HEK293 (cell line): ENCODE data around the gene MAU2.
"Not testable (repeated sequence)": the region's sequence is repeated elsewhere in the genome, so short reads cannot be mapped to it uniquely, and the experiment has no call there.

Experiments used
- CTCF ChIA-PET: fragments of 350-600 bp; formaldehyde crosslinking; extraction: SDS; loops from one replicate; lab custom pipeline; 2021; ENCODE audit warnings: antibody characterized with exemption; lab: Yijun Ruan, JAX
- POLR2A ChIA-PET: fragments of 300-600 bp; formaldehyde crosslinking; extraction: SDS; loops from one replicate; lab custom pipeline; 2020; ENCODE audit warnings: antibody characterized with exemption, inconsistent platforms; lab: Yijun Ruan, JAX
- H3K27ac ChIP-seq: fragments of 200-500 bp; sonication (Bioruptor generic); 2 replicates; pipeline ENCODE4 v1.5.1; 2014; ENCODE audit warnings: low read depth, low read length, control low read depth, inconsistent platforms; ENCODE audit errors: extremely low read depth
- H3K36me3 ChIP-seq, 2 experiments: fragments of 200-500 bp in 1 of 2; sonication (Bioruptor generic) in 1 of 2; 1 replicate in 1 of 2; 2 replicates in 1 of 2; pipeline ENCODE4 v1.5.1; 2014 to 2017; ENCODE audit warnings: inconsistent platforms in 2 of 2, low read length in 2 of 2; ENCODE audit not compliant: control insufficient read depth in 2 of 2, insufficient read depth in 1 of 2
- H3K4me1 ChIP-seq: fragments of 200-500 bp; sonication (Bioruptor generic); 2 replicates; pipeline ENCODE4 v1.5.1; 2014; ENCODE audit warnings: mild to moderate bottlenecking, low read length, inconsistent platforms; ENCODE audit not compliant: control insufficient read depth, insufficient read depth
- H3K4me3 ChIP-seq: 2 replicates; pipeline ENCODE4 v1.5.1; 2011; ENCODE audit warnings: low read depth, mild to moderate bottlenecking, control low read depth, low read length, moderate library complexity
- H3K9me3 ChIP-seq: fragments of 200-500 bp; sonication (Bioruptor generic); 2 replicates; pipeline ENCODE4 v1.5.1; 2014; ENCODE audit warnings: low read depth, low read length, inconsistent platforms; ENCODE audit not compliant: control insufficient read depth, insufficient read depth
- OSR2 ChIP-seq: fragments of 450-650 bp; formaldehyde crosslinking; IDR thresholded peaks from 2 replicates; pipeline ENCODE4 v1.5.1; 2016; ENCODE audit warnings: missing biosample characterization, missing genetic modification characterization
- ZBTB48 ChIP-seq: fragments of 450-650 bp; formaldehyde crosslinking; IDR thresholded peaks from 2 replicates; pipeline ENCODE4 v1.5.1; 2016; ENCODE audit warnings: missing biosample characterization, missing genetic modification characterization
- ZNF121 ChIP-seq: fragments of 450-650 bp; formaldehyde crosslinking; IDR thresholded peaks from 2 replicates; pipeline ENCODE4 v1.5.1; 2016; ENCODE audit warnings: missing biosample characterization, missing genetic modification characterization
- ZNF174 ChIP-seq: fragments of 450-650 bp; formaldehyde crosslinking; IDR thresholded peaks from 2 replicates; pipeline ENCODE4 v1.5.0; 2017; ENCODE audit warnings: missing biosample characterization, mild to moderate bottlenecking, missing genetic modification characterization
- ZNF302 ChIP-seq: fragments of 450-650 bp; formaldehyde crosslinking; IDR thresholded peaks from 2 replicates; pipeline ENCODE4 v1.5.1; 2016; ENCODE audit warnings: missing biosample characterization, missing genetic modification characterization, low read depth
- ZNF354C ChIP-seq: fragments of 450-650 bp; formaldehyde crosslinking; IDR thresholded peaks from 2 replicates; pipeline ENCODE4 v1.5.1; 2016; ENCODE audit warnings: missing biosample characterization, missing genetic modification characterization, low read depth, borderline replicate concordance
- ZNF544 ChIP-seq: fragments of 450-650 bp; formaldehyde crosslinking; IDR thresholded peaks from 2 replicates; pipeline ENCODE4 v1.5.0; 2017; ENCODE audit warnings: missing biosample characterization, missing genetic modification characterization
- ZNF600 ChIP-seq: fragments of 450-650 bp; formaldehyde crosslinking; IDR thresholded peaks from 2 replicates; pipeline ENCODE4 v1.5.1; 2016; ENCODE audit warnings: missing biosample characterization, missing genetic modification characterization
- ZNF626 ChIP-seq: fragments of 450-650 bp; sonication (Bioruptor Pico); formaldehyde crosslinking; IDR thresholded peaks from 2 replicates; pipeline ENCODE4 v1.5.1; 2018; ENCODE audit warnings: missing biosample characterization, missing genetic modification characterization, inconsistent platforms
- ZNF791 ChIP-seq: fragments of 450-650 bp; formaldehyde crosslinking; IDR thresholded peaks from 2 replicates; pipeline ENCODE4 v1.5.1; 2016; ENCODE audit warnings: missing biosample characterization, missing genetic modification characterization
- TF ChIP-seq, protein P1 (sequence below): fragments of 450-650 bp; formaldehyde crosslinking; IDR thresholded peaks from 2 replicates; pipeline ENCODE4 v1.5.1; 2016; ENCODE audit warnings: missing biosample characterization, missing genetic modification characterization
- TF ChIP-seq, protein P2 (sequence below): fragments of 450-650 bp; formaldehyde crosslinking; conservative IDR thresholded peaks from 2 replicates; pipeline ENCODE4 v1.5.1; 2016; ENCODE audit warnings: low read depth, missing biosample characterization, missing genetic modification characterization
- TF ChIP-seq, protein P3 (sequence below): fragments of 450-650 bp; formaldehyde crosslinking; conservative IDR thresholded peaks from 2 replicates; pipeline ENCODE4 v1.5.1; 2016; ENCODE audit warnings: low read depth, missing biosample characterization, missing genetic modification characterization

Gene MAU2

DNA sequence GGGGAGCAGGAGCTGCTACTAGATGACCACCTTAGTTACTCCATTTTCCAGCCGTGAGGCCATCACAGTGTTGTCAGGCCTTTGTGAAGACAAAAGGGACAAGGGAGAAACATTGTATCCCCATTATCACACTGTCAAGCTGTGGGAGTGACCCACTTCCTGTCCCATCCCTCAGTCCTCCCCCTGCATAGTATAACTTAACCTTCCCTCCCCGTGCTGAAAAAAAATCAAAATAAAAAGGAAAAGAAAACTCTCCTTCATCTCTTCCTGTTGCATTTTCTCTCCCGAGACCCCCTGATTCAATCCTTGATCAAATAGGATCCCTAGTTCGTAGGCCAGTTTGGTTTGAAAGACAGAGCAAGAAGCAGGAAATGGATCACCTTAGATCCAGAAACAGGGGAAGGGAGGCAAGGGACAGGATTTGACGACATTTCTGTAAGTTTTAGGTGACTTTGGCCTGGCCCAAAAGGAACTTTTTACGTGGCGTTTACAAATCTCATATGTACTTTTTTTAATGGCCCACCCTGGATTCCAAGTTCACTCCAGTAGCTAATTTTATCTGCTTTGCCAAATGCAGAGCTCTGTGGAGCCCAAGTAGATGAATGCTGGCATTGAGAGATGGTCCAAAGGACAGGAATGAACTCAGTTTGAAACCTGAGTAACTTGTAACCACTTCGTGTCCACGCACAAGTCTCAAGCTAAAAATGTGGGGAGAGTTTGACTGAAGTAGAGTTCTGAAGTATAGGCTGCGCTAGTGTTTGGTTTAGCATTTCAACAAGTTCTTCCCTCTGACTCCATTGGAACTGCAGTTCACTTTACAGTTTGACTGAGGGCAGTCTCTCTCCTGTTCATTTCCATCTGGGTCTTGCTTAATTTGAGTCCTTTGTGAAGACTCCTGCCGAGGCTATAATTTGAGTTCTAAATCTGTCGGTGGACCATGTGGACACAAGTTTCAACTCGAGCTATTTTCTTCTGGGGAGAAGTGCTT is 68.2 kb downstream of the MAU2 start (continued):
- TF ChIP-seq, protein P1, sequence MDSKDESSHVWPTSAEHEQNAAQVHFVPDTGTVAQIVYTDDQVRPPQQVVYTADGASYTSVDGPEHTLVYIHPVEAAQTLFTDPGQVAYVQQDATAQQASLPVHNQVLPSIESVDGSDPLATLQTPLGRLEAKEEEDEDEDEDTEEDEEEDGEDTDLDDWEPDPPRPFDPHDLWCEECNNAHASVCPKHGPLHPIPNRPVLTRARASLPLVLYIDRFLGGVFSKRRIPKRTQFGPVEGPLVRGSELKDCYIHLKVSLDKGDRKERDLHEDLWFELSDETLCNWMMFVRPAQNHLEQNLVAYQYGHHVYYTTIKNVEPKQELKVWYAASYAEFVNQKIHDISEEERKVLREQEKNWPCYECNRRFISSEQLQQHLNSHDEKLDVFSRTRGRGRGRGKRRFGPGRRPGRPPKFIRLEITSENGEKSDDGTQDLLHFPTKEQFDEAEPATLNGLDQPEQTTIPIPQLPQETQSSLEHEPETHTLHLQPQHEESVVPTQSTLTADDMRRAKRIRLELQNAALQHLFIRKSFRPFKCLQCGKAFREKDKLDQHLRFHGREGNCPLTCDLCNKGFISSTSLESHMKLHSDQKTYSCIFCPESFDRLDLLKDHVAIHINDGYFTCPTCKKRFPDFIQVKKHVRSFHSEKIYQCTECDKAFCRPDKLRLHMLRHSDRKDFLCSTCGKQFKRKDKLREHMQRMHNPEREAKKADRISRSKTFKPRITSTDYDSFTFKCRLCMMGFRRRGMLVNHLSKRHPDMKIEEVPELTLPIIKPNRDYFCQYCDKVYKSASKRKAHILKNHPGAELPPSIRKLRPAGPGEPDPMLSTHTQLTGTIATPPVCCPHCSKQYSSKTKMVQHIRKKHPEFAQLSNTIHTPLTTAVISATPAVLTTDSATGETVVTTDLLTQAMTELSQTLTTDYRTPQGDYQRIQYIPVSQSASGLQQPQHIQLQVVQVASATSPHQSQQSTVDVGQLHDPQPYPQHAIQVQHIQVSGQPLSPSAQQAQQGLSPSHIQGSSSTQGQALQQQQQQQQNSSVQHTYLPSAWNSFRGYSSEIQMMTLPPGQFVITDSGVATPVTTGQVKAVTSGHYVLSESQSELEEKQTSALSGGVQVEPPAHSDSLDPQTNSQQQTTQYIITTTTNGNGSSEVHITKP: 0 out of 2 replicates have a peak, but pooled peaks have one; percentile 18
- TF ChIP-seq, protein P2, sequence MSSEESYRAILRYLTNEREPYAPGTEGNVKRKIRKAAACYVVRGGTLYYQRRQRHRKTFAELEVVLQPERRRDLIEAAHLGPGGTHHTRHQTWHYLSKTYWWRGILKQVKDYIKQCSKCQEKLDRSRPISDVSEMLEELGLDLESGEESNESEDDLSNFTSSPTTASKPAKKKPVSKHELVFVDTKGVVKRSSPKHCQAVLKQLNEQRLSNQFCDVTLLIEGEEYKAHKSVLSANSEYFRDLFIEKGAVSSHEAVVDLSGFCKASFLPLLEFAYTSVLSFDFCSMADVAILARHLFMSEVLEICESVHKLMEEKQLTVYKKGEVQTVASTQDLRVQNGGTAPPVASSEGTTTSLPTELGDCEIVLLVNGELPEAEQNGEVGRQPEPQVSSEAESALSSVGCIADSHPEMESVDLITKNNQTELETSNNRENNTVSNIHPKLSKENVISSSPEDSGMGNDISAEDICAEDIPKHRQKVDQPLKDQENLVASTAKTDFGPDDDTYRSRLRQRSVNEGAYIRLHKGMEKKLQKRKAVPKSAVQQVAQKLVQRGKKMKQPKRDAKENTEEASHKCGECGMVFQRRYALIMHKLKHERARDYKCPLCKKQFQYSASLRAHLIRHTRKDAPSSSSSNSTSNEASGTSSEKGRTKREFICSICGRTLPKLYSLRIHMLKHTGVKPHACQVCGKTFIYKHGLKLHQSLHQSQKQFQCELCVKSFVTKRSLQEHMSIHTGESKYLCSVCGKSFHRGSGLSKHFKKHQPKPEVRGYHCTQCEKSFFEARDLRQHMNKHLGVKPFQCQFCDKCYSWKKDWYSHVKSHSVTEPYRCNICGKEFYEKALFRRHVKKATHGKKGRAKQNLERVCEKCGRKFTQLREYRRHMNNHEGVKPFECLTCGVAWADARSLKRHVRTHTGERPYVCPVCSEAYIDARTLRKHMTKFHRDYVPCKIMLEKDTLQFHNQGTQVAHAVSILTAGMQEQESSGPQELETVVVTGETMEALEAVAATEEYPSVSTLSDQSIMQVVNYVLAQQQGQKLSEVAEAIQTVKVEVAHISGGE (tag by site-specific recombination): peak; percentile 65; the same call in 1 of the 2 replicates
- no peak for TF ChIP-seq ZNF354C

DNA sequence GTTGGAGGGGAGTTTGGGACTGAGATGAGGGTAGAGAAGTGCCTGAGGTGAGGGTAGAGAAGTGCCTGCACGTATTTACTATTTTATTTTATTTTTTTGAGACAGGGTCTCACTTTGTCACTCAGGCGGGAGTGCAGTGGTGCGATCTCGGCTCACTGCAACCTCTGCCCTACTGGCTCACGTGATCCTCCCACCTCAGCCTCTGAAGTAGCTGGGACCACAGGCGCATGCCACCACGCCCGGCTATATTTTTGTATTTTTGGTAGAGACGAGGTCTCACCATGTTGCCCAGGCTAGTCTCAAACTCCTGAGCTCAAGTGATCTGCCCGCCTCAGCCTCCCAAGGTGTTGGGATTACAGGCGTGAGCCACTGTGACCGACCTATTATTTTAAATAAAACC is 69.1 kb downstream of the MAU2 start:
- H3K27ac ChIP-seq, H3K9me3 ChIP-seq, H3K4me3 ChIP-seq, H3K36me3 ChIP-seq, H3K4me1 ChIP-seq: not testable (repeated sequence)
- peak; percentile 46 for TF ChIP-seq OSR2 (tag by site-specific recombination)
- ChIA-PET CTCF (interaction anchor here (1.1 to 1.4 kb wide), 3 partner anchors 24 to 101 kb away, joined by 3 to 4 read pairs (median 3); no protein-coding TSS in a partner anchor), POLR2A (interaction anchor here (1.1 to 2.6 kb wide), 2 partner anchors 16 kb away, joined by 4 to 11 read pairs; partner anchors contain the start of gene GATAD2A)

DNA sequence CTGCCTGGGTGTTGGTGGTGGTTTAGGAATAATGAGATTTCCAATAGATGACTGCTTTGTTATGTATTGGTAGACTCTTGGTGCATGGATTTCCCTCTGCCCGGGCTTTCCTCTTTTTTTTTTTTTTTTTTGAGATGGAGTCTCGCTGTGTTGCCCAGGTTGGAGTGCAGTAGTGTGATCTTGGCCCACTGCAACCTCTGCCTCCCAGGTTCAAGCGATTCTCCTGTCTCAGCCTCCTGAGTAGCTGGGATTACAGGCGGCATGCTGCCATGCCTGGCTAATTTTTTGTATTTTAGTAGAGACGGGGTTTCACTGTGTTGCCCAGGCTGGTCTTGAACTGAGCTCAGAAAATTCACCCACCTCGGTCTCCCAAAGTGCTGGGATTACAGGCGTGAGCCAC is 73.7 kb downstream of the MAU2 start:
- ChIA-PET CTCF (interaction anchor here (0.6 to 1.6 kb wide), 4 partner anchors 33 to 96 kb away, joined by 4 to 5 read pairs (median 4); no protein-coding TSS in a partner anchor), POLR2A (interaction anchor here (0.7 to 0.9 kb wide), 2 partner anchors 8 to 13 kb away, joined by 3 read pairs; no protein-coding TSS in a partner anchor)
- peak; percentile 48; the same call in 1 of the 2 replicates for TF ChIP-seq ZNF121 (tag by site-specific recombination)
- not testable (repeated sequence) for H3K9me3 ChIP-seq, H3K4me1 ChIP-seq, H3K4me3 ChIP-seq, H3K36me3 ChIP-seq
- H3K27ac ChIP-seq: peak overlapping the region; percentile 37; the same call in 1 of the 2 replicates

DNA sequence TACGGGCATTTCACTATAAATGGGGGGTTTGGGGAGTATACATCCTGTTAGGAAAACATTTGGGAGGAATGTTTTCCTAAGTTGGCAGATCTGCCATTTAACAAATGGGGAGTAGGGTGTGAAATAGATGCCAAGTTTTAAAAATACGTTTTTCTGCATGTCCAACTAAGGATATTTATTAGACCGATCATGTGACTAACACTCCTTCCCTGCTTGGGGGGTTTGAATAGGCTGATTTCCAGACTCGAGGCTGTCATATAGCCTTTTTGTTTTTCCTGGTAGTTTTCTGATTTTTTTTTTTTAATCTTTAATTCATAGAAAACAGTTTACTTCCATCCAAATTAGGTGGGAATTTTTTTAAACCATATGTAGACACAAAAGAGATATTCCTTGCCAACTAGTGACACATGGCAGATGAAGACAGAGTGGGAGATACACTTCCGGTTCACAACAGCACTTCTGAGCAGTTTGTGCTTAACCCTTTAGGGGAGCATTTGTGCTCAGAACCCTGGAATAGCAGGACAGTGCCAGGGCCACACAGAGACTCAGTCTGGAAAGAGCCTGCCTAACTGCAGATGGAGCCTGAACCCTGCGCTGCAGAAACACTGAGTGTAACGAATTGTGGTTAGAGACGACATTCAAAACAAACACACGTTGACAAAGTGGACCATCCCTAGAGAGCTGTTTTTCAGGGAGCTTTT is 79.3 kb downstream of the MAU2 start:
- H3K27ac ChIP-seq: peak overlapping the region; percentile 13; the same call in 1 of the 2 replicates
- TF ChIP-seq, protein P3, sequence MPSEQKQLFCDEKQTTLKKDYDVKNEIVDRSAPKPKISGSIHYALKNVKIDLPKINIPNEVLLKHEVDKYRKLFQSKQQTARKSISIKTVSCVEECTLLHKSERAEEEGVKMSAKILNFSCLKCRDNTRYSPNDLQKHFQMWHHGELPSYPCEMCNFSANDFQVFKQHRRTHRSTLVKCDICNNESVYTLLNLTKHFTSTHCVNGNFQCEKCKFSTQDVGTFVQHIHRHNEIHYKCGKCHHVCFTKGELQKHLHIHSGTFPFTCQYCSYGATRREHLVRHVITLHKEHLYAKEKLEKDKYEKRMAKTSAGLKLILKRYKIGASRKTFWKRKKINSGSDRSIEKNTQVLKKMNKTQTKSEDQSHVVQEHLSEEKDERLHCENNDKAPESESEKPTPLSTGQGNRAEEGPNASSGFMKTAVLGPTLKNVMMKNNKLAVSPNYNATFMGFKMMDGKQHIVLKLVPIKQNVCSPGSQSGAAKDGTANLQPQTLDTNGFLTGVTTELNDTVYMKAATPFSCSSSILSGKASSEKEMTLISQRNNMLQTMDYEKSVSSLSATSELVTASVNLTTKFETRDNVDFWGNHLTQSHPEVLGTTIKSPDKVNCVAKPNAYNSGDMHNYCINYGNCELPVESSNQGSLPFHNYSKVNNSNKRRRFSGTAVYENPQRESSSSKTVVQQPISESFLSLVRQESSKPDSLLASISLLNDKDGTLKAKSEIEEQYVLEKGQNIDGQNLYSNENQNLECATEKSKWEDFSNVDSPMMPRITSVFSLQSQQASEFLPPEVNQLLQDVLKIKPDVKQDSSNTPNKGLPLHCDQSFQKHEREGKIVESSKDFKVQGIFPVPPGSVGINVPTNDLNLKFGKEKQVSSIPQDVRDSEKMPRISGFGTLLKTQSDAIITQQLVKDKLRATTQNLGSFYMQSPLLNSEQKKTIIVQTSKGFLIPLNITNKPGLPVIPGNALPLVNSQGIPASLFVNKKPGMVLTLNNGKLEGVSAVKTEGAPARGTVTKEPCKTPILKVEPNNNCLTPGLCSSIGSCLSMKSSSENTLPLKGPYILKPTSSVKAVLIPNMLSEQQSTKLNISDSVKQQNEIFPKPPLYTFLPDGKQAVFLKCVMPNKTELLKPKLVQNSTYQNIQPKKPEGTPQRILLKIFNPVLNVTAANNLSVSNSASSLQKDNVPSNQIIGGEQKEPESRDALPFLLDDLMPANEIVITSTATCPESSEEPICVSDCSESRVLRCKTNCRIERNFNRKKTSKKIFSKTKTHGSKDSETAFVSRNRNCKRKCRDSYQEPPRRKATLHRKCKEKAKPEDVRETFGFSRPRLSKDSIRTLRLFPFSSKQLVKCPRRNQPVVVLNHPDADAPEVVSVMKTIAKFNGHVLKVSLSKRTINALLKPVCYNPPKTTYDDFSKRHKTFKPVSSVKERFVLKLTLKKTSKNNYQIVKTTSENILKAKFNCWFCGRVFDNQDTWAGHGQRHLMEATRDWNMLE (tag by site-specific recombination): peak; percentile 44; the same call in 1 of the 2 replicates
- TF ChIP-seq ZNF302: no peak
- no peak for TF ChIP-seq ZNF626
- no peak for TF ChIP-seq ZNF544 (tag by site-specific recombination)
- TF ChIP-seq ZNF600 (tag by site-specific recombination): no peak; the same call in 1 of the 2 replicates
- peak; percentile 82; the same call in 1 of the 2 replicates for TF ChIP-seq ZBTB48 (tag by site-specific recombination)
- no peak for TF ChIP-seq ZNF174 (tag by site-specific recombination)
- no peak for TF ChIP-seq ZNF791 (tag by site-specific recombination)

More for the DNA sequence above, 79.3 kb downstream of the MAU2 start:
- Histone ChIP-seq H3K4me3 (no peak overlapping the region), H3K9me3 (no peaks in the 10 kb centered on the region), H3K36me3 (no peaks in the 10 kb centered on the region), H3K4me1 (peaks cover 17% of the 10 kb centered on the region)
- ChIA-PET CTCF (no interaction called here), POLR2A (interaction anchor here (0.6 kb wide), 1 partner anchor 21 kb away, joined by 4 read pairs; no protein-coding TSS in a partner anchor)
